ENCODE data around the gene MRPL41.
"Not testable (repeated sequence)": the region's sequence is repeated elsewhere in the genome, so short reads cannot be mapped to it uniquely, and the experiment has no call there.

Gene MRPL41

GRCh38 chr9:137554349-137554748, 2.7 kb downstream of the MRPL41 start:
- no peak for DNase-seq

GRCh38 chr9:137555179-137555578, 3.5 kb downstream of the MRPL41 start:
- DNase-seq: no peak

GRCh38 chr9:137556069-137556838, 4.6 kb downstream of the MRPL41 start:
- DNase-seq: no peak

- DNase-seq: no peak
These were observed 6.4 kb downstream of the MRPL41 start for GRCh38 chr9:137558127-137558526.

GRCh38 chr9:137564134-137564533, 12.5 kb downstream of the MRPL41 start:
- DNase-seq: no peak

GRCh38 chr9:137564817-137565411, 13.2 kb downstream of the MRPL41 start:
- no peak for DNase-seq

GRCh38 chr9:137568445-137568844, 16.8 kb downstream of the MRPL41 start:
- not testable (repeated sequence) for DNase-seq

GRCh38 chr9:137569609-137570203, 18.0 kb downstream of the MRPL41 start:
- no peak for DNase-seq

- DNase-seq: no peak
These were observed 18.9 kb downstream of the MRPL41 start for GRCh38 chr9:137570566-137570965.

- no peak for DNase-seq
These were observed 22.5 kb downstream of the MRPL41 start for GRCh38 chr9:137574192-137574591.

- no peak for DNase-seq
These were observed 23.7 kb downstream of the MRPL41 start for GRCh38 chr9:137575364-137575715.

GRCh38 chr9:137575716-137576411, 24.2 kb downstream of the MRPL41 start:
- no peak for DNase-seq

GRCh38 chr9:137578518-137579258, 27.0 kb downstream of the MRPL41 start, which contains the start of gene DPH7:
TSS of gene DPH7 (minus strand) at chr9:137578925. CDS start at chr9:137578777, 148 bp downstream.
- DNase-seq: peak; percentile 3

- DNase-seq: no peak
These were observed 27.6 kb downstream of the MRPL41 start for GRCh38 chr9:137579259-137579604.

- no peak for DNase-seq
These were observed 28.7 kb downstream of the MRPL41 start for GRCh38 chr9:137580209-137580953.

GRCh38 chr9:137580954-137581322, 29.3 kb downstream of the MRPL41 start:
- DNase-seq: no peak

- no peak for DNase-seq
These were observed 29.9 kb downstream of the MRPL41 start for GRCh38 chr9:137581361-137582285.

GRCh38 chr9:137582286-137582860, 30.7 kb downstream of the MRPL41 start:
- DNase-seq: no peak

GRCh38 chr9:137583347-137583746, 31.7 kb downstream of the MRPL41 start:
- DNase-seq: no peak

GRCh38 chr9:137583957-137584356, 32.3 kb downstream of the MRPL41 start:
- no peak for DNase-seq

GRCh38 chr9:137586854-137587253, 35.2 kb downstream of the MRPL41 start:
- no peak for DNase-seq

Data from NCI-H1417 treated with DMSO at 0.1 percent for 48 hours (cell line).